ENCODE measurements around the gene TIMM17B.

DNA sequence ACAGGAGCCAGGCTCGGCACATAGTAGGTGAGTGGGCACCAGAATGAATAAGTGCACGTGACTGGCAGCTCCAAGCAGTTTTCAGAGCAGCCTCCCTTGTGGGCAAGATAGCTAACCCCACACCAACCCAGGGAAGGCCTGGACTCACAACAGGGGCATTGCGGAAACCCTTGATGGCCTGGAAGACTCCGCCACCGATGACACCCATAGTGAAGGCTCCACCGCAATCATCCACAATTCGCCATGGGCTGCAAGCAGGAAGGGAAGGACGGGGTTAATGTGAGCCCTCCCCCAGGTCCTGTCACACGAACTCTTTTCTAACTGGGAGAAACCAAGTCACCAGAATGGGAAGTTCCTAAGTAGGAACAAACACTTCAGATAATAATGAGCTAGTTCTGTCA lies 957 bp downstream of the TIMM17B start:
- TF ChIP-seq TCF12 (IDR thresholded peaks at IDR 0.05; ENCODE audit: low read depth) (no peak), TEAD4 (IDR thresholded peaks at IDR 0.05) (no peak), NFIC (IDR thresholded peaks at IDR 0.05) (no peak)
